HG03135 (cell line): ENCODE measurements around the gene PLEKHM2.
"Not testable (repeated sequence)": the region's sequence is repeated elsewhere in the genome, so short reads cannot be mapped to it uniquely, and the experiment has no call there.

Experiments
- ATAC-seq: cut with Tn5 transposase; IDR thresholded peaks from one replicate; pipeline ENCODE4 v1.9.1; 2021; ENCODE audit warnings: mild to moderate bottlenecking, moderate library complexity; ENCODE audit not compliant: unreplicated experiment

Gene PLEKHM2

DNA sequence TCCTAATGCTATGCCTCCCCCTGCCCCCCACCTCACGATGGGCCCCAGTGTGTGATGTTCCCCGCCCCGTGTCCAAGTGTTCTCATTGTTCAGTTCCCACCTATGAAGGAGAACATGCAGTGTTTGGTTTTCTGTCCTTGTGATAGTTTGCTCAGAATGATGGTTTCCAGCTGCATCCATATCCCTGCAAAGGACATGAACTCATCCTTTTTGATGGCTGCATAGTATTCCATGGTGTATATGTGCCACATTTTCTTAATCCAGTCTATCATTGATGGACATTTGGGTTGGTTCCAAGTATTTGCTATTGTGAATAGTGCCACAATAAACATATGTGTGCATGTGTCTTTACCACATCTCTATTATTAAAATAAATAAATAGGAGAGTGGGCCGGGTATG is 15.2 kb downstream of the PLEKHM2 start:
- ATAC-seq, result not testable (repeated sequence)

DNA sequence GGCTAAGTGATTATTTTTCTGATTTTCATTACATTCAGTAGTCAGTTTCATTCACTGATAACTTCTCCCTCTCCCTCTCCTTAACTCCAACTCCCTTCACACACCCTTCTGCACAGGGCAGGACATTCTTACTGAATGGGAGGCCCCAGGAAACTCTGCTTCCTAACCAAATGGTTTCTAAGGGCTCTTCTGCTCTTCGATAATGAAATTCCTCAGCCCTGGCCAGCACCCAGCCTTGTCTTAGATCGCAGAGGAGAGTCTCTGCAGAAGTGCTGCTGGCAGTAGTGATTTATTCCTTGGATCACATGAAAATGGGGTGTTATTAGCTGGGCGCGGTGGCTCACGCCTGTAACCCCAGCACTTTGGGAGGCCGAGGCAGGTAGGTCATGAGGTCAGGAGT is 16.4 kb downstream of the PLEKHM2 start:
- ATAC-seq, result no peak

DNA sequence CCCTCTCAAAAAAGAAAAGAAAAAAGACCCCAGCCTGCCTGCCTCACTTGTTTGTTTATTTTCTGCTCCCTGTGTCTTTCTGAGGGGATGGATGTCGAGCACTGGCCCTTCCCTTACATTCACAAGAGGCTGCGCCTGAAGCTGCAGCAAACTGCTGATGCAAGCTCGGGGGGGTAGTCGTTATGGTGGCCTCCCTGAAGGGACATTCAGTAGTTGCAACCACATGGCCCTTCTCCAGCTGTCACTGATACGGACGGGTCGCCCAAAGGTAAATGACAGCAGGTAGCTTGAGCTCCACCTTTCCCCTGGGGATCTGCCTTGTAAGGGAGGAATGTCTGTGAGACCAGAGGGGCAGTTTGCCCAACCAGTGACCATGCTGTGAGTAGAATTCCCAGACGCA is 17.7 kb downstream of the PLEKHM2 start:
- ATAC-seq, result no peak

DNA sequence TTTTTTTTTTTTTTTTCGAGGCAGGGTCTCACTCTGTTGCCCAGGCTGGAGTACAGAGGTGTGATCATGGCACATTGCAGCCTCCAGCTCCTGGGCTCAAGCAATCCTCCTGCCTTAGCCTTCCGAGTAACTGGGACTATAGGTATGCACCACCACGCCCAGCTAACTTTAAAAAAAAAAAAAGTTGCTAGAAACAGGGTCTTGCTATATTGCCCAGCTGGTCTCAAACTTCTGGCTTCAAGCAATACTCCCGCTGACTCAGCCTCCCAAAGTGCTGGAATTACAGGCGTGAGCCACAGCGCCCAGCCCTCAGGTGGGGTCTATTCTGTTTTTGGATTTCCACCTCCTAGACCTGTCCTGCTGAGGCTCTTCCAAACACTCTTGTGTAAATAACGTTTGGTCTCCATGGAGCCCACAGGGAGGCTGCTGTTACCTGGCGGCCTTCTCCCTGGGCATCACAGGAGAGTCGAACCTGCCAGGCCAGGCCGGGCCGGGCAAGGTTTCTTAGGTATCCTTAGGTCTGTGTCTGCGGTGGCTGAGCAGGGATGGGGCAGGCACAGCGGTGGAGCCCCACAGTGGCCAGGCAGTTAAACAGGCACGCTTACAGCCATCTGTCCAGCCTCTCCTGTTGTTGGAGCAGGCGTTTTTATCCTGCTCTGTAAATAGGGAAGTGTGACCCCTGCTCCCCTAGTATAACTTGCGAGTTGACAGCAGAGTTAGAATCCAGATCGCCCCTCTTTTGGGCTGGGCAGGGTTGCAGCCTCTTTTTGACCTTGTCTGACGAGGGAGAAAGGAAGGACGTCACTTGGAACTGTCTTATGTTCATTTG is 18.8 kb downstream of the PLEKHM2 start:
- ATAC-seq, result no peak

DNA sequence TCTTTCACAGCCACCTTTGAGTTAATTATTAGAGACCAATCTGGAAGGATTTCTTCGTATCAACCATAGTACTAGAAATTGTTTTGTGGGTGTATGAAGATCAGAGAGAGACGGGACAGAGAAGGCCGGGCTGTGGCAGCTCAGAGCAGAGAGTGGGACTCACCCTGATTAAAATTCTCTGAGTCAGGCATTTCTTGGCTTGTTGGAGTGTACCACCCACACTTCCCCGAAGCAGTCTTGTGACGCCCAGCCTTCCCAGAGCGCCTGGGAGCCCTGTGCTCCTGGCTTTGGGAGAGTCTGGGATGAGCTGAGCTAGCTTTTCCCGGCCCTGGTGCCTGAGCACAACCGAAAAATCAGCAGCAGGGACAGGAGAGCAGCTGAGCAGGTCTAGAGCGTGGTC is 19.4 kb downstream of the PLEKHM2 start:
- no peak for ATAC-seq

DNA sequence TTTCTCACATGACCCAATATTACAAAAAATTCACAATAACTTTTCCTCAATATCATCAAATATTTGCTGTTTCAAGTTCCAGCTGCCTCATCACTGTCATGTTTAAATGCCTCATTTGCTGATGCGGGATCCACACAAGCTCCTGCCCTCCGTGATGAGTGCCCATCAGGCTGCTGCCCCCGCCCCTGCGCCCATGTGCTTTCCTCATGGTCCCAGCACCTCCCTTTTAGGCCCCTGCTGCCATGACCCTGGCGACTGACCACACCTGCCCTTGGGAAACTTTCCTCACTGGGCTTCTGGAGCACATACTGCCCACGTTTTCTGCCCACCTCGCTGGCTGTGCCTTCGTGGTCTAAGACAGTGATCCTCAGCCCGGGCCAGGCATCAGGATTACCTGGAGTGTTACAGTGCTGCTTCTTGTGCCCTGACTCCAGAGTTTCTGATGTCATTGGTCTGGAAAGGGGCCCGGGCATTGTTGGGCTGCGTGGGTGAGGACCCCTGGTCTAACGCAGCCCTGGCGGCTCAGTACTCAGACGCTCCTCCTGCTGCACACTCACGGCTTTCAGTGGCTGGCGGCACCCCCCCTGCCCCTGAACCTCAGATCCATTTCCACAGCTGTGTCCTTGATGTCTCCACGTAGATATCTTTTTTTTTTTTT is 20.5 kb downstream of the PLEKHM2 start:
- ATAC-seq, result no peak

DNA sequence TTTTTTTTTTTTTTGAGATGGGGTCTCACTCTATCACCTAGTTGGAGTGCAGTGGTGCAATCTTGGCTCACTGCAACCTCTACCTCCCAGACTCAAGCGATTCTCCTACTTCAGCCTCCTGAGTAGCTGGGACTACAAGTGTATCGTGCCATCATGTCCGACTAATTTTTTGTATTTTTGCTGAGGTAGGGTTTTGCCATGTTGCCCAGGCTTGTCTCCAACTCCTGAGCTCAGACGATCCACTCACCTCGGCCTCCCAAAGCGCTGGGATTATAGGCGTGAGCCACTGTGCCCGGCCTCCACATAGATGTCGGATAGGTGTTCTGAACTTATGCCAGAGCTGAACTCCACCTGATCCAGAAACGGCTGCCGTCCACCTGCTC is 21.1 kb downstream of the PLEKHM2 start:
- ATAC-seq, result no peak

DNA sequence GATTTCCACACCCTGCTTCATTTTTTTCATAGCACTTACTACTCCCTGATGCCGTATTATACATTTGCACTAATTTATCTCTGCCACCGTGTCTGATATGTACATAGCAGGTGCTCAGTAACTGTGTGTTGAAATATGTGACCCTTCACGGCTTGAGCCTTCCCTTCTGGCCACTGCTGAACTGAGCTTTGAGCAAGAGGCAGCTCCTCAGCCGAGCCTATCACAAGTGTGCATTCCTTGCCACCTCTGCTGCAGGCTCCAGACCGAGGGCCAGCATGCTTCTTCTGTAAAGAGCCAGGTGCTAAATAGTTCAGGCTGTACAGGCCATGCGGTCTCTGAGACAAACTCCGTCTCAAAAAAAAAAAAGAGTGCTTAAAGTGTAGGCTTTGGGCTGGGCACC is 22.6 kb downstream of the PLEKHM2 start:
- no peak for ATAC-seq

DNA sequence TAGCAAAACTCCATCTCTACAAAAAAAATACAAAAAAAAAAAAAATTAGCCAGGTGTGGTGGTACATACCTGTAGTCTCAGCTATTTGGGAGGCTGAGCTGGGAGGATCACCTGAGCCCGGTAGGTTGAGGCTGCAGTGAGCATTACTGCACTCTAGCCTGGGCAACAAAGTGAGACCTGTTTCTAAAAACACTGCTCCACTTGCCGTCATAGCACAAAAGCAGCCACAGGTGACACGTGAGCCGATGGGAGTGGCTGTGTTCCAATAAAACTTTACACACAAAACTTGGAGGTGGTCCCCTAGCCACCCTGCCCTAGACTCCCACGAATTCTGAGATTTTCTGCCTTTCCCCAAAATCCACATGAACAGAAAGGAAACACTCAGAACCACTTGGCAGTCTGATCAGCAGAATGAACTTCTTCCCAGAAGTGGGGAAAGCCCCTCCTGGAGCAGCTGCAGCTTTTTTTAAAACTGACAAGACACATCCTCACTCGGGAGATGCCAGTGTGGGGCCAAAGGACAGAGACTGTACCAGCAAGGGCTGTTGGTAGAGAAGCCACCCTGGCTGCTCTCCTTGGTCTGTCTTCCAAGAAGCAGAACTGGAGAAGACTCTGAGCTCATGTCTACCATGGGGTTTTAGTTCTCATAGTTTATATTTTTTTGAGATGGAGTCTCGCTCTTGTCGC is 23.3 kb downstream of the PLEKHM2 start:
- ATAC-seq, result no peak

DNA sequence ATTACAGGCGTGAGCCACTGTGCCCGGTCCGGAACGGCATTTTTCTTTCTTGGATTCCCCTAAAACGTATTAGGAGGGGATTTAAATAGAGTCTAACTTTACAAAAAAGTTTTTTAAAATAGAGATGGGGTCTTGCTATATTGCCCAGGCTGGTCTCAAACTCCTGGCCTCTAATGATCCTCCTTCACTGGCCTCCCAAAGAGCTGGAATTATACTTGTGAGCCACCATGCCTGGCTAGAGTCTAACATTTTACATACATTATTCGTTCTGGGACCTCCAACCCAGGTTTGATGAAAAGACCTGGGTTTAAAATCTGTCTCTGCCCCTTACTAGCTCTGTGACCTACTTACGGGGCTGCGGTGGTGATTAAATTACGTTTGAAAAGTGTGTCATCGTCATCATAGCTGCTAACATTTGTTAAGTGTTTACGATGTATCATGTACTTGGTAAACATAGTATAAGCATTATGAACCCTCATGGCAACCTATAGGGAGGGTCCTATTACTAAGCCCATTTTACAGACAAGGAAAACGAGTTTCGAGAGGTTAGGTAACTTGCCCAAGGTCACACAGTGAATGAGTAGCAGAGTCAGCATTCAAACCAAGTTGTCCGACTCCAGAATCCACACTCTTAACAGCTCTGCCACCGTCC is 24.5 kb downstream of the PLEKHM2 start:
- no peak for ATAC-seq

DNA sequence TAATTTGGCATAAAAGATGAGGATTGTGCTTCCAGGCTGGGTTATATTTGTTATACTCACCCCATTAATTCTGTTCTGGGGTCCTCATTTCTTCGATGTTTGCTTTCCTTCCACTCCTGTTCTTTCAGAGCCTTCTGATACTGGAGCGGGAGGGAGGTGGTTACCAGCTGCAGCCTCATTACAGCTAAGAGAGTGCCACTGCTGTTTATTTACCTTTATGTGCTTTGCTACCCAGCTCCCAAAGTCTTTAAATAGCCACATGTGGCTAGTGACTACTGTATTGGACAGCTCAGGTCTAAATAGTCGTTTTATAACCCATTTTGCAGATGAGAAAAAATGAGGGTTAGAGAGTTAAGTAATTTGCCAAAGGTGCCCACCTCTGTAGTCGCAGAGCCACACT is 25.1 kb downstream of the PLEKHM2 start:
- no peak for ATAC-seq

DNA sequence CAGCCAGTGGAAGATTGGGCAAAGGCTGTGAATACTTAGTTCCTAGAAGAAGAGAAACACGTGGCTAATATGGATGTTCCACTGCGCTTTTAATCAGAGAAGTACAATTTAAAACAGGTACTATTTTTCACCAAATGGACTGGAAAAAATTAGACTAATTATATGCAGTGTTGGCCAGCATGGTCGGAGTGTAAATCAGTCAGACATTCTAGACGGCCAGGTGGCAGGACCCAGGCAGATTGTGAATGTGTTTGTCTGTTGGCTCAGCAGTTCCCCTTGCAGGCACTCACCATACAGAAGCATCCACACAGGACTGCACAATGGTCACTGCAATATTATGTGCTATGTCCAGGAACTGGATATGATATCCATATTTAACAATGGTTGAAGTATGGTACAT is 28.0 kb downstream of the PLEKHM2 start:
- ATAC-seq, result no peak

DNA sequence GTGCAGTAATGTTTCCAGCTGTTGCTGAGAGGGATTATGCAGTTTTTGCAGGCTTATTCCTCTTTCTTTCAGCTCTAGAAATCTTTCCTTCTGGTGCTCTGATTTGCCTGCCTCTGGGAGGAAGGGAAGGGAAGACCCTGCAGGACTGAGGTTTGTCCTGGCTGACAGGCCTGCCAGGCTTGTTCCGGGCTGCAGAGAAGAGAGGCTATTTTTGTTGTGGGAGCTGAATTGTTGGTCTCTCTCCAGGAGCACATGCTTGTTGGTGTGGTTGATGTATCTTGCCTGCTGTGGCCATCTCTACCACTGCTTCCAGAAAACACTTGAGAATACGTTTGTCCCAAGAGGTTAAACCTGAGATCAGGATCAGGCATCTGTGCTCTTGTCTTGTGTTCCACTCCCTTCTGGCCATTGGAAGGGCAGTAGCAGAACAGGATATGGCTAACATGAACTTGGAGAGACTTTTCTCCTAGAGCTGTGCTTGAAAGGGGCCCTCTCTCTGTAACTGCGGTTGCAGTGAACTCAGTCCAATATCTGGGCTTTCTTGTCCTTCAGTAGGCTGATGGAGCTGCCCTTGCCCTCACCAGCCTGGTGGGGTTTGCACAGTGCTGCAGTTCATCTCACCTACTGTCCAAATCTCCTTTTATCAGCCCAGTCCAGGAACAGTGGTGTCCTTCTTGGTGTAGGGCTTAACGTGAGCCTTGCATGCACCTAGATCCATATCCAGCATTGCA is 30.5 kb downstream of the PLEKHM2 start:
- ATAC-seq, result no peak

DNA sequence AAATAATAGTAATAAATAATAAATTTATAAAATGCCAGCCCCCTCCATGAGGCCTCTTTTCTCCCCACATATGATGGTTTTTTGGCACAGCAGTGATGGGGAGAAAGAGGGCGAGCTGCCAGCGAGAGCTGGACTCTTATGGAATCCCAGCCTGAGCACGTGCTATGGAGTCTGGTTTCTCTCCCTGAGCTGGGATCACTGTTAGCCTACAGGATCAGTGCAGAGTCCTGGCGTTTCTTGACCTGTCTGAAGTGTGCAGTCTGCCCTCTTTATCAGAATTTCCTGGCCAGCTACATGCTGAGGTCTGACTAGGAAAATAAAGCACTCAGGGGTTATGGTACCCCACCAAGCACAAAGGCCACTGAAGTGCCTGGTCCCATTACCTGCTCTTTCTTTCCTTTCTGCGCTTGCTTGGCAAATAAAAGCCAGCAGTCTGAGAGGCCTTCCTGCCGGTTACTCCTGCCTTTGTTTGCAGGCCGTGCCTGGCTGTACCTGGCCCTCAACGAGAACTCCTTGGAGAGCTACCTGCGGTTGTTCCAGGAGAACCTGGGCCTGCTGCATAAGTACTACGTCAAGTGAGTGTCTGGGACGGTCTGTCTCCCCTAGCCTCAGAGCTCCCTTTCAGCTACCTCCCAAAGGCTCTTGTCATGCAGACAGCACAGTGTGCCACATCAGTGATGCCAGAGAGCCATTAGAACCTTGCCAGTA is 33.5 kb downstream of the PLEKHM2 start:
- ATAC-seq, result no peak

DNA sequence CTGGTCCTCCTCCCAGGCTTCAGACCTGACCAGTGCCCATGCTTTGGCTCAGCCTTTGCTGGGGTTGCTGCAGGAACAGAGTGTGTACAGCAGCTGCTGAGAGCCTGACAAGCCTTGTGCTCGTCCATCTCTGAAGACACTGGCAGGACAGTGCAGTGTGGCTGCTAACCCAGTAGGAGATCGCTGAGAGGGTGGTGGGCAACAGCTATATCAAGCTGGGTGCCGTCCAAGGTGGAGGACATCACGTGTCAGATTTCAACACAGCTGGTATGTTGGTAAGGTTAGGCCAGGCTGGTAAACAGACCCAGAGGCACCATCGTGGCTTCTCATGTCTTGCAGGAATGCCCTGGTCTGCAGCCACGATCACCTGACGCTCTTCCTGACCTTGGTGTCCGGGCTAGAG is 34.1 kb downstream of the PLEKHM2 start:
- ATAC-seq, result no peak

DNA sequence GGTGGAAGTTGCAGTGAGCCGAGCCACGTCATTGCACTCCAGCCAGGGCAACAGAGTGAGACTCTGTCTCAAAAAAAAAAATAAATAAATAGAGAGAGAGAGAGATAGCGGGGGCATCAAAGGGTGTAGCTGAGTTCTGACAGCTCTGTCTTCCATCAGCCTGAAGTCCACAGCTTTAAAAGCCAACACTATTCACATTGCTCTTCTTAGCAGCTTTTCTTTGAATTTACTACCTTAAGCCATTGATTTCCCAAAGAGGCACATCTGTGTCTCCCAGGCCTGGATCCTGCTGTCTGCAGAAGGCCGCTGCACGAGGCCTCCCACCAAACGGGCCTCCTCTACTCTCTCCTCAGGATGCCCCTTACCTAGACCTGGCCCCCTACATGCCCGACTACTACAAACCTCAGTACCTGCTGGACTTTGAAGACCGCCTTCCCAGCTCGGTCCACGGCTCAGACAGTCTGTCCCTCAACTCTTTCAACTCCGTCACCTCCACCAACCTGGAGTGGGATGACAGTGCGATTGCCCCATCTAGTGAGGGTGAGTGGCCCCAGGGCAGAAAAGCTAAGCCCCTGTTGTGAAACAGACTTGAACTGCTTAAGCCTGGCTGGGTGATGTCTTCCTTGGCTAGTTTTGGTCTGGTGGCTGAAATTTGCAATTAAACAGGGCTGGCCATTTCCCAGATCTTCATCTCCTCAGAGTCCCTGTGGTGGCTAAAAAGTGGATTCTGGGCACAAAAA is 35.4 kb downstream of the PLEKHM2 start:
- no peak for ATAC-seq

DNA sequence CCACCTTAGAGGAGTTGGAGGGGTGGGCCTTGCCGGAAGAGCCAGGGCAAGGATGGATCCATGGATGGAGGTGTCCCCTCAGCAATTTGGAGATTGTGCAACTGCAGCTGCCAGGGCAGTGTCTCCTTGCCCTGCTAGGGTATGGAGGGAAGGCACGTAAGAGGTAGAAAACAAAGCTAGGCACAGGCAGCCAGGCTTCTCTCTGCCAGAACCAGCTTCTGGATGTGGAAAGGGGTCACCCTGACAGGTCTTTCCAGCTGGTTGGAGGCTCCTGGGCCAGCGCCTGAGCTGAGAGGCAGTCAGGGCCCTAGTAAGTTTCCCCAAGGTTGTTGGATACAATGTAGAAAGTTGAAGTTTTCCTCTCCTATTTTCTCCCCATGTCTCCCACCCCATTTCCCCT is 36.7 kb downstream of the PLEKHM2 start:
- no peak for ATAC-seq

DNA sequence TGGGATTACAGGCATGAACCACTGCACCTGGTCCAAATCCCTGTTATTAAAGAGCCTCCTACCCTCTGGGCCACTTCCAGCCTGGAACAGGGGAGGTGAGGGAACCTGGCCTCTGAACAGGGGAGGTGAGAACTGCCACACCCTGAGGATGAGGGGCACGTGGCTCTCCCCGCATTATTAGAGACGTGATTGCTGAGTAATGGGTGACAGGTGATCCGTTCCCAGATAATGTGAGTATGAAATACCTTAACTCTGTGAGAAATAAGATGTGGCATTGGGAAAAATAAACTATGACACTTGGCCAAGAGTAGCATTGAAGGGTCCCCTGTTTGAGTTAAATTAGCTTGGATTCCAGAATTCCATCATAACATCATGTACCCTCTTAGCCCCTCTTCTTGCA is 38.3 kb downstream of the PLEKHM2 start:
- no peak for ATAC-seq

DNA sequence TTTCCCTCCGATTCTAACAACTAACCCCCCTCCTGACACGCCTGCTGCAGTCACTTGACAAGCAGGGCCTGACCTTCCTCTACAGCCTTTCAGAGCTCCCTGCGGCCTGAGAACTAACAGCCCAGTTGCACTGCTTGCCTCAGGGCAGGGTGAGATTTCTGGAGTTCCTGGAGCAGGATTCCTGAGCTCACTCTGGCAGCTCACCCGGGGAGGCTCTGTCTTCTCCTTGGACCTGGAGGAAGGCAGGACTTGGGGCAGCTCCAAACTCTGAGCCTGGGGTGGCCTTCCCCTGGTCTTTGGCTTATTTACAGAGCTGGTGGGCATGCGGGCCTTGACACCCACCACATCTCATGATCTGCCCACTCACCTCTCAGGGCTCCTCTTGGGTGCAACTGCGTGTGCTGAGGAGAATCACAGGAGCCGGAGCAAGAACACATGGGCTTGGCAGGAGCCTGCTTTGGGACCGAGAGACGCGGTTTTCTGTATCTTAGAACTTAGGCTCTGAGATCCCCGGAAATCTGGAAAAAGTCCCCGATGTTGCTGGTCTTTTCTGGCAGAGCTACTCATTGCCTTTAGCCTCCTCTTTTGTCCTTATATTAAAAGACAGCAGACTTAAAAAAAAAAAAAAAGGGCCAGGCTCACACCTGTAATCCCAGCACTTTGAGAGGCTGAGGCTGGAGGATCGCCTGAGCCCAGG is 38.9 kb downstream of the PLEKHM2 start:
- no peak for ATAC-seq
